Activated T-helper 17 cell treated with anti-CD3 and anti-CD28 coated beads, Interleukin-2, amount 50 U/mL, for 72 hours (primary cell): Measurements from ENCODE around the gene CPLANE2. TPM values are rescaled to one million over a fixed set of nuclear protein-coding genes. Genes with fewer than 3 reads are reported as not detected.
A peak's percentile ranks its signal among the peaks of the same experiment; 100 is the strongest.
"Not testable (repeated sequence)": the region's sequence is repeated elsewhere in the genome, so short reads cannot be mapped to it uniquely, and the experiment has no call there.

ENCODE experiments used
- ATAC-seq: fragments of 150-1000 bp; cut with Tn5 transposase; replicated peaks from 2 replicates; pipeline ENCODE4 v1.10.0; 2021; ENCODE audit warnings: mild to moderate bottlenecking, moderate library complexity
- H3K27ac Mint-ChIP-seq: one replicate; pipeline ENCODE4 v1.8.0; 2022; ENCODE audit warnings: mixed read lengths
- H3K27me3 Mint-ChIP-seq: one replicate; pipeline ENCODE4 v1.8.0; 2022; ENCODE audit warnings: mixed read lengths
- H3K36me3 Mint-ChIP-seq: one replicate; pipeline ENCODE4 v1.8.0; 2022; ENCODE audit warnings: low read depth, mild to moderate bottlenecking, mixed read lengths
- H3K4me1 Mint-ChIP-seq: one replicate; pipeline ENCODE4 v1.8.0; 2022; ENCODE audit warnings: mixed read lengths
- H3K4me3 Mint-ChIP-seq: one replicate; pipeline ENCODE4 v1.8.0; 2022; ENCODE audit warnings: mild to moderate bottlenecking, mixed read lengths
- H3K9me3 Mint-ChIP-seq: one replicate; pipeline ENCODE4 v1.8.0; 2022; ENCODE audit warnings: mixed read lengths
- total RNA-seq, 2 donors: library from RNA; stranded (reverse); gene quantifications; one replicate each; pipeline ENCODE4 v1.2.3, GENCODE V29; 2022

The CPLANE2 gene
- total RNA-seq, 2 donors from 2014 or later: 3.1 to 7.5 TPM

GRCh38 chr1:16203550-16203949, 33.4 kb downstream of the CPLANE2 start:
- no peaks in the 10 kb centered on the region for H3K36me3 Mint-ChIP-seq
- no peak overlapping the region for H3K4me3 Mint-ChIP-seq
- no peak overlapping the region for H3K27ac Mint-ChIP-seq
- H3K9me3 Mint-ChIP-seq: no peaks in the 10 kb centered on the region
- no peaks in the 10 kb centered on the region for H3K27me3 Mint-ChIP-seq
- peaks cover 6% of the 10 kb centered on the region for H3K4me1 Mint-ChIP-seq
- ATAC-seq: no peak

GRCh38 chr1:16202281-16203210, 34.4 kb downstream of the CPLANE2 start:
- ATAC-seq: no peak
- H3K9me3 Mint-ChIP-seq: no peaks in the 10 kb centered on the region
- peaks cover 6% of the 10 kb centered on the region for H3K4me1 Mint-ChIP-seq
- no peak overlapping the region for H3K4me3 Mint-ChIP-seq
- no peaks in the 10 kb centered on the region for H3K27me3 Mint-ChIP-seq
- no peaks in the 10 kb centered on the region for H3K36me3 Mint-ChIP-seq
- peak overlapping the region; percentile 64 for H3K27ac Mint-ChIP-seq

DNA sequence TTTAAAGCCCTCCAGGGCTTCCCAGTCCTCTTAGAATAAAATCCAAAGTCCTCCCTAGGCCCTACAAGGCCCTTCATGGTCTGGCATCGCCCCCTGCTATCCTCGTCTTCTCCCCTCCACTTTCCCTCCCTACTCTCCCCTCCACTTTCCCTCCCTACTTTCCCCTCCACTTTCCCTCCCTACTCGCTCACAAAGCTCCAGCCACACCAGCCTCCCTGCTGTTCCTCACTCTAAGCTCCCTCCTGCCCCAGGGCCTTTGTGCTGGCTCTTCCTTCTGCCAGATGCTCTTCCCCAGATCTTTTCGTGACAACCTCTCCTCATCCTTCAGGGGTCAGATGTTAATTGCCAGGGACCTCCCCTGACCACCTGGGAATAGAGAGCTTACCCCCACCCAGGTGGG, 37.3 kb downstream of the CPLANE2 start:
- Mint-ChIP-seq H3K4me3 (no peak overlapping the region), H3K4me1 (peaks cover 6% of the 10 kb centered on the region), H3K27ac (peak overlapping the region; percentile 70), H3K36me3 (no peaks in the 10 kb centered on the region), H3K27me3 (no peaks in the 10 kb centered on the region), H3K9me3 (no peaks in the 10 kb centered on the region)
- ATAC-seq: no peak

- peaks cover 6% of the 10 kb centered on the region for H3K4me1 Mint-ChIP-seq
- no peaks in the 10 kb centered on the region for H3K27me3 Mint-ChIP-seq
- H3K9me3 Mint-ChIP-seq: no peaks in the 10 kb centered on the region
- H3K4me3 Mint-ChIP-seq: no peak overlapping the region
- H3K36me3 Mint-ChIP-seq: no peaks in the 10 kb centered on the region
- H3K27ac Mint-ChIP-seq: peak overlapping the region; percentile 70
- no peak for ATAC-seq
Measured at GRCh38 chr1:16199157-16199501, 37.9 kb downstream of the CPLANE2 start.

DNA sequence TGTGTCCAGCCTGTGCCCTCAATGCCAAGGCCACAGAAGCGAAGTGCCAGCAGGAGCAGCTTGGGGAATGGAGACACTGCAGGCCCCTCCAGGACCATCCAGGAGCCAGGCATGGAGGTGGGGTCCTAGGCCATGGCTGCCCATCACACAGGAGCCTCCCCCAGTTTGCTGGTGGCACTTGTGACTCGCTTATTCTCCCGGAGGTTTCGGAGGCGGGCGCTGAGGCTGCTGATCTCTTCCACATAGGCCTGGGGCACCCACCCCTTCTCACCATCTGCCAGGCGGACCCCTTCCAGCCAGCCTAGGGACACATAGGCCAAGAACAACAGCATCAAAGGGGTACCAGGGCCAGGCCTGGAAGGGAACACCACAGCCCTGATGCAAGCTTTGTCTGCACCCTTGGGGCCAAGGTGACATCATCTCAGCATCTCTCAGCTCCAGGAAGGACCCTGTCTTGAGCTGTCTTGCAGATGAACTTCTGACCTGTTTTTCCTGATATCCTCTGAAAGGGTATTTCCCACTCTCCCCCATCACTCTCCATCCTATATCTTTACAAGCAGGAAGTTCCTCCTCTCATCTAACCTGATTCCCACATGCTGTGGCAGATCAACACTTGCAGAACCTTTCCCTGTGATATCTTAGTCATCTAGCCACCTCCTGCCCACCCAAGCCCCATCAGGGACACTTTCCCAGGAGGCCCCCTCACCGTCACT, 38.4 kb downstream of the CPLANE2 start:
- Mint-ChIP-seq H3K9me3 (no peaks in the 10 kb centered on the region), H3K36me3 (no peaks in the 10 kb centered on the region), H3K4me3 (no peak overlapping the region), H3K27me3 (no peaks in the 10 kb centered on the region), H3K27ac (peak overlapping the region; percentile 70), H3K4me1 (peaks cover 6% of the 10 kb centered on the region)
- no peak for ATAC-seq

GRCh38 chr1:16196874-16197273, 40.1 kb downstream of the CPLANE2 start:
- H3K27me3 Mint-ChIP-seq: no peaks in the 10 kb centered on the region
- ATAC-seq: no peak
- H3K27ac Mint-ChIP-seq: no peak overlapping the region

DNA sequence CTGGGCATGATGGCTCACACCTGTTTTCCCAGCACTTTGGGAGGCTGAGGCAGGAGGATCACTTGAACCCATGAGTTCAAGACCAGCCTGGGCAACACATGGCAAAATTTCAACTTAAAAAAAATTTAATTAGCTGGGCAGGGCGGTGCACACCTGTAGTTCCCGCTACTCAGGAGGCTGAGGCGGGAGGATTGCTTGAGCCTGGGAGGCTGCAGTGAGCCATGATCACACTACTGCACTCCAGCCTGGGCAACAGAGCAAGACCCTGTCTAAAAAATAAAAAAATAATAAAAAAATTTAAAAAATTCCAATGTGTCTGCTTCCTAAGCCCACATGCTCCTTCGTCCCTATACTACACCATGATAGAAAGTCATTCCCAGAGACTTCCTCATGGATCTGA, 40.8 kb downstream of the CPLANE2 start:
- H3K36me3 Mint-ChIP-seq, H3K4me1 Mint-ChIP-seq, H3K4me3 Mint-ChIP-seq, H3K27me3 Mint-ChIP-seq, H3K9me3 Mint-ChIP-seq, H3K27ac Mint-ChIP-seq, ATAC-seq: not testable (repeated sequence)

More at GRCh38 chr1:16196874-16197273, 40.1 kb downstream of the CPLANE2 start:
- Mint-ChIP-seq H3K36me3 (no peaks in the 10 kb centered on the region), H3K9me3 (no peaks in the 10 kb centered on the region), H3K4me1 (peaks cover 6% of the 10 kb centered on the region), H3K4me3 (no peak overlapping the region)

- no peaks in the 10 kb centered on the region for H3K36me3 Mint-ChIP-seq
- no peaks in the 10 kb centered on the region for H3K9me3 Mint-ChIP-seq
- peaks cover 6% of the 10 kb centered on the region for H3K4me1 Mint-ChIP-seq
- H3K4me3 Mint-ChIP-seq: no peak overlapping the region
- no peak for ATAC-seq
- peaks cover 3% of the 10 kb centered on the region for H3K27me3 Mint-ChIP-seq
- no peak overlapping the region for H3K27ac Mint-ChIP-seq
Measured at GRCh38 chr1:16195518-16195905, 41.5 kb downstream of the CPLANE2 start.

GRCh38 chr1:16191916-16192546, 45.0 kb downstream of the CPLANE2 start:
- peaks cover 7% of the 10 kb centered on the region for H3K27me3 Mint-ChIP-seq
- no peak overlapping the region for H3K27ac Mint-ChIP-seq
- H3K9me3 Mint-ChIP-seq: no peaks in the 10 kb centered on the region
- no peaks in the 10 kb centered on the region for H3K4me1 Mint-ChIP-seq
- ATAC-seq: no peak
- no peak overlapping the region for H3K4me3 Mint-ChIP-seq
- H3K36me3 Mint-ChIP-seq: no peaks in the 10 kb centered on the region

DNA sequence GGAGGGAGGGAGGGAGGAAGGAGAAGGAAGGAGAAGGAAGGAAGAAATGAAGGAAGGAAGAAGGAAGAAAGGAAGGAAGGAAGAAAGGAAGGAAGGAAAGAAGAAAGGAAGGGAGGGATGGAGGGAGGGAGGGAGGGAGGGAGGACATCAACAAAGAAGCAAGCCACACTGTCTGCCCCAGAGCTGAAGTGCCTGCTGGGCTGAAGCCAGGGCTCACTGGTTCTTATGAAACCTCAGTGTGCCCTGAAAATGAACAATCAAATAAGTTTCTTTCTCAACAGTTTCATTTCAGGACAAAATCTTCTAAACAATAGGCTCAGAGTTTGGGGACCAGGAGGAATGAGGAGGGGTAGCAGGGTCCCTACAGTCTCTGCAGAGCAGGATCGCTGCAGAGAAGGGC, 45.7 kb downstream of the CPLANE2 start:
- no peaks in the 10 kb centered on the region for H3K9me3 Mint-ChIP-seq
- H3K36me3 Mint-ChIP-seq: no peaks in the 10 kb centered on the region
- H3K4me1 Mint-ChIP-seq: no peaks in the 10 kb centered on the region
- ATAC-seq: no peak
- H3K4me3 Mint-ChIP-seq: no peak overlapping the region
- H3K27me3 Mint-ChIP-seq: peaks cover 7% of the 10 kb centered on the region
- H3K27ac Mint-ChIP-seq: no peak overlapping the region

- ATAC-seq: no peak
- Mint-ChIP-seq H3K27me3 (peaks cover 7% of the 10 kb centered on the region), H3K36me3 (no peaks in the 10 kb centered on the region), H3K4me3 (no peak overlapping the region), H3K4me1 (no peaks in the 10 kb centered on the region), H3K27ac (no peak overlapping the region), H3K9me3 (no peaks in the 10 kb centered on the region)
Measured at GRCh38 chr1:16189921-16190621, 46.9 kb downstream of the CPLANE2 start.

DNA sequence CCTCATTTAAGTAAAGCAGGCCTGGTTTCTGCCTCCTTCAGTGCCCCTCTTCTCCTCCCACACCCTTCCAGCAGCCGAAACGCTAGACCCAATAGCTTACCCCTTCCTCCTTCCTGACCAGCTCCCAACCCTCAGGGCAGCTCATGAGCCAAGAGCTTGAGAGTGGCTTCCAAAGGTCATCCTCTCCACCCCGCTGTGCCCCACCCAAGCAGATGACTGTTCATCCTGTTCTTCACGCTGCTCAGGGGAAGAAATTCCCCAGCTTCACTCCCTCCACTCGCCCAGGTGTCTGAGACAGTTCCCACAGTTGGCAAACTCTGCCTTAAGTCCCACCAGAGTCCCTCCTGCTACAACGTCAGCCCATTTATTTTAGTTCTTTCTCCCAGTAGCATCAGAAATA, 48.0 kb downstream of the CPLANE2 start:
- no peaks in the 10 kb centered on the region for H3K4me1 Mint-ChIP-seq
- peaks cover 7% of the 10 kb centered on the region for H3K27me3 Mint-ChIP-seq
- no peak overlapping the region for H3K27ac Mint-ChIP-seq
- H3K4me3 Mint-ChIP-seq: no peak overlapping the region
- no peaks in the 10 kb centered on the region for H3K36me3 Mint-ChIP-seq
- no peaks in the 10 kb centered on the region for H3K9me3 Mint-ChIP-seq
- no peak for ATAC-seq

- no peak overlapping the region for H3K4me3 Mint-ChIP-seq
- H3K4me1 Mint-ChIP-seq: no peaks in the 10 kb centered on the region
- H3K27ac Mint-ChIP-seq: no peak overlapping the region
- peak; percentile 86 for ATAC-seq
- H3K36me3 Mint-ChIP-seq: no peaks in the 10 kb centered on the region
- H3K9me3 Mint-ChIP-seq: no peaks in the 10 kb centered on the region
- peaks cover 7% of the 10 kb centered on the region for H3K27me3 Mint-ChIP-seq
Measured at GRCh38 chr1:16187748-16188401, 49.1 kb downstream of the CPLANE2 start.

DNA sequence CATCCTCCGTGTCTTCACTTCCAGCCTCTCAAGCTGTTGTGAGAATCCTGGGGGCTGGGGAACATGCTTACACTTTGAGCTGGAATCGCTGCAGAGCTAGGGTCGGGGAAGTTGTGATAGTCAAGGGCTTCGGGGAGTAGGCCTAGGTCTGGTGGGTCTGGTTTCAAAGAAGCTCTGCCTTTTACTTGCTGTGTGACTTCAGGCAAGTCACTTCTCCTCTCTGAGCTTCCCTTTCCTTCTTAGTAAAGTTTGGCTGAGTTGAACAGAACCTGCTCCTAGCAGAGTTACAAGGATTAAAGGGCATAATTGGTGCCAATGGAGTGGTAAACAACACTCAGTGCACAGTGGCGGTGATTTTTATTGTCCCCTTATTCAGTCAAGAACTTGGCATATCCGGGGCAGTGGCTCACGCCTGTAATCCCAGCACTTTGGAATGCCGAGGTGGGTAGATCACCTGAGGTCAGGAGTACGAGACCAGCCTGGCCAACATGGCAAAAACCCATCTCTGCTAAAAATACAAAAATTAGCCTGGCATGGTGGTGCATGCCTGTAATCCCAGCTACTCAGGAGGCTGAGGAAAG, 50.2 kb downstream of the CPLANE2 start:
- H3K27ac Mint-ChIP-seq: no peak overlapping the region
- no peaks in the 10 kb centered on the region for H3K9me3 Mint-ChIP-seq
- H3K27me3 Mint-ChIP-seq: peaks cover 7% of the 10 kb centered on the region
- no peaks in the 10 kb centered on the region for H3K4me1 Mint-ChIP-seq
- H3K4me3 Mint-ChIP-seq: no peak overlapping the region
- no peaks in the 10 kb centered on the region for H3K36me3 Mint-ChIP-seq
- no peak for ATAC-seq
